ENCODE measurements around the gene ABHD8. TPM values are rescaled to one million over a fixed set of nuclear protein-coding genes. Genes with fewer than 3 reads are reported as not detected.

ABHD8 gene
- total and polyA plus RNA-seq, 2 of the 13 experiments (the other 11 are each of a cell fraction or from before 2014, with no cell fraction given): 6.3 to 7.2 TPM

- TF ChIP-seq, protein P1, sequence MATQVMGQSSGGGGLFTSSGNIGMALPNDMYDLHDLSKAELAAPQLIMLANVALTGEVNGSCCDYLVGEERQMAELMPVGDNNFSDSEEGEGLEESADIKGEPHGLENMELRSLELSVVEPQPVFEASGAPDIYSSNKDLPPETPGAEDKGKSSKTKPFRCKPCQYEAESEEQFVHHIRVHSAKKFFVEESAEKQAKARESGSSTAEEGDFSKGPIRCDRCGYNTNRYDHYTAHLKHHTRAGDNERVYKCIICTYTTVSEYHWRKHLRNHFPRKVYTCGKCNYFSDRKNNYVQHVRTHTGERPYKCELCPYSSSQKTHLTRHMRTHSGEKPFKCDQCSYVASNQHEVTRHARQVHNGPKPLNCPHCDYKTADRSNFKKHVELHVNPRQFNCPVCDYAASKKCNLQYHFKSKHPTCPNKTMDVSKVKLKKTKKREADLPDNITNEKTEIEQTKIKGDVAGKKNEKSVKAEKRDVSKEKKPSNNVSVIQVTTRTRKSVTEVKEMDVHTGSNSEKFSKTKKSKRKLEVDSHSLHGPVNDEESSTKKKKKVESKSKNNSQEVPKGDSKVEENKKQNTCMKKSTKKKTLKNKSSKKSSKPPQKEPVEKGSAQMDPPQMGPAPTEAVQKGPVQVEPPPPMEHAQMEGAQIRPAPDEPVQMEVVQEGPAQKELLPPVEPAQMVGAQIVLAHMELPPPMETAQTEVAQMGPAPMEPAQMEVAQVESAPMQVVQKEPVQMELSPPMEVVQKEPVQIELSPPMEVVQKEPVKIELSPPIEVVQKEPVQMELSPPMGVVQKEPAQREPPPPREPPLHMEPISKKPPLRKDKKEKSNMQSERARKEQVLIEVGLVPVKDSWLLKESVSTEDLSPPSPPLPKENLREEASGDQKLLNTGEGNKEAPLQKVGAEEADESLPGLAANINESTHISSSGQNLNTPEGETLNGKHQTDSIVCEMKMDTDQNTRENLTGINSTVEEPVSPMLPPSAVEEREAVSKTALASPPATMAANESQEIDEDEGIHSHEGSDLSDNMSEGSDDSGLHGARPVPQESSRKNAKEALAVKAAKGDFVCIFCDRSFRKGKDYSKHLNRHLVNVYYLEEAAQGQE (IDR thresholded peaks at IDR 0.05; ENCODE audit: borderline replicate concordance in 1 of 2, low read depth in 1 of 2, low read length in 2 of 2): no peak
- TF ChIP-seq CHD2 (IDR thresholded peaks at IDR 0.05; ENCODE audit: low read depth, low read length) (no peak), THAP7 (CRISPR knock-in tag; IDR thresholded peaks at IDR 0.05) (no peak)
These were observed 10.9 kb upstream of the ABHD8 start (continued) for GRCh38 chr19:17314007-17314593.

DNA sequence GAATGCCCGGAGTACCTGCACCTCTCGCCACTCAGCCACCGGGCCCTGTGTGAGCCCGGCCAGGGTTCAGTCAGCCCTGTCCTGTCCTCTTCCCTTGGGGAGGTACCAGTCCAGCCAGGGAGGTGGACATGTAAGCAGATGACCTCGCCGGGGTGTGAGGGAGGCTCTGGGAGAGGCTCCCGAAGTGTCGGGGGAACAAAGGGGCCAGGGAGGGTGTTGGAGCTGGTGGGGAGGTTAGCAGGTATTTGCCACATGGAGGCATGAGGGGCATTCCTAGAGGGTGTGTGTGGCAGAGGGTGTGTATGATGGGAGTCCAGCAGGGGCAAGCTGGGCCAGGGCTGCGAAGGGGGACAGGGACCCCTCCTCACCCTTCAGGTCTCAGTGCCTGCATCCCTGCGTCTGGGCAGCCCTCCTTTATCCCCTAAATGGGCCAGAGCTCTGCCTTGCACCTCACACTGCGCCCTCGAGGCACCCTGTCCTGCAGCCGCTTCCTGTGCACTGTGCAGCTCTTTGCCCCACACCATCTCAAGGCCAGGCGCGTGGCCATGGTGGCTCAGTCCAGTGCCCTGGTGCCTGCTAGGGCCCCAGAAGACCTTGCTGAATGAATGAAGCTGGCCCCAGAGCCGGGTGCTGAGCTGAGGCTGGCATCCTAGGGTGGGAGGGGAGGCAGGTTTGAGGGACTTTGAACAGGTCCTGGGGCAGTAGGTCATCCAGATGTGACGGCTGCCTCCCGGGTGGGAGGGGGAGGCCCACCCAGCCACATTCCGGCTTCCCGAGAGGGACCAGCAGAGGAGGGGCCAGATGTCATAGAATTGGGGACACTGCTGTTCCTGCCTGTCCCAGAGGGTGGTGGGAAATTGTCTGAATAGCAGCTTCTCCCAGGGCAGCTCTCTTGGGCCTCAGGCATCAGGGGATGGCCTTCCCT lies 9.2 kb upstream of the ABHD8 start:
- Histone ChIP-seq H3K79me2 (ENCODE audit: insufficient read depth, low read length) (peaks cover 27% of the 10 kb centered on the region), H3K27ac (ENCODE audit: extremely low read length, insufficient read depth, low read length) (peak overlapping the region; percentile 55), H3K4me2 (ENCODE audit: low read depth, low read length) (peak overlapping the region; percentile 65), H3K9ac (ENCODE audit: insufficient read depth, low read depth, low read length) (peak overlapping the region; percentile 46; the same call in 1 of the 2 replicates), H2AFZ (ENCODE audit: low read length) (no peak overlapping the region), H4K20me1 (ENCODE audit: insufficient read depth, low read length) (peaks cover 7% of the 10 kb centered on the region), H3K36me3 (replicated peaks in 1 of 2; ENCODE audit: control insufficient read depth in 1 of 2, insufficient read depth in 2 of 2, low read length in 2 of 2) (peaks cover 12 to 20% of the 10 kb centered on the region in 2 experiments; a peak in 4 of 5 replicates), H3K4me3 (replicated peaks in 1 of 3; ENCODE audit: insufficient read depth in 1 of 3, low read depth in 2 of 3, low read length in 3 of 3) (peak overlapping the region in 1 of 3 experiments; percentile 49; a peak in 3 of 6 replicates), H3K27me3 (ENCODE audit: control insufficient read depth in 1 of 2, insufficient read depth in 2 of 2, low read length in 2 of 2) (no peaks in the 10 kb centered on the region; a peak in 1 of 5 replicates), H3K4me1 (ENCODE audit: insufficient read depth, low read length) (peaks cover 32% of the 10 kb centered on the region), H3K9me3 (ENCODE audit: low read length) (no peaks in the 10 kb centered on the region)
- 43% methylated on average over 13 of the region's 20 CpGs for WGBS (ENCODE audit: low lambda C conversion rate)
- ChIA-PET POLR2A (interaction anchor here (1.0 to 1.6 kb wide), 5 partner anchors 10 to 107 kb away, joined by 3 to 4 read pairs (median 4); partner anchors contain the start of gene USE1), CTCF (ENCODE audit: low intra/inter-chr PET ratio, low total read pairs) (no interaction called here)
- ATAC-seq: peak; percentile 10
- BruUV-seq (replicated peaks): no TSS peak
- no peak for FAIRE-seq
- in situ Hi-C loops (cut with HindIII; ENCODE audit: extremely low pct_ligation_motif_present, low pct_unique_long_range_greater_than_20kb) (no loop called here), intact Hi-C loops (cut with micrococcal nuclease; ENCODE audit: unreplicated experiment) (no loop called here)
- no peak for DNase-seq (ENCODE audit: low spot score)
- TF ChIP-seq GABPB1 (CRISPR knock-in tag; IDR thresholded peaks at IDR 0.05): peak; percentile 10; the same call in 1 of the 2 replicates
- TF ChIP-seq ZNF768 (CRISPR knock-in tag; IDR thresholded peaks at IDR 0.05): 0 out of 2 replicates have a peak, but pooled peaks have one; percentile 32
- peak; percentile 89; the same call in 1 of the 2 replicates for TF ChIP-seq ZBTB42 (CRISPR knock-in tag; IDR thresholded peaks at IDR 0.05)
- TF ChIP-seq NR0B2 (CRISPR knock-in tag; IDR thresholded peaks at IDR 0.05): peak; percentile 3; the same call in 1 of the 2 replicates
- TF ChIP-seq ZNF598 (CRISPR knock-in tag; IDR thresholded peaks at IDR 0.05; ENCODE audit: borderline replicate concordance): no peak
- no peak for TF ChIP-seq LCORL (IDR thresholded peaks at IDR 0.05)
- peak; percentile 57 for TF ChIP-seq LCORL (CRISPR knock-in tag; IDR thresholded peaks at IDR 0.05)
- TF ChIP-seq ZBTB43 (CRISPR knock-in tag; conservative IDR thresholded peaks at IDR 0.05): no peak
